ENCODE data around the gene DMD.

DMD gene

GRCh38 chrX:31266203-31267076 lies 1944.9 kb downstream of the DMD start:
- no peak for DNase-seq (ENCODE audit: extremely low read depth in 1 of 2, low read depth in 1 of 2)

- no peak for DNase-seq (ENCODE audit: extremely low read depth in 1 of 2, low read depth in 1 of 2)
These were observed 1946.0 kb downstream of the DMD start for GRCh38 chrX:31265383-31265782.

GRCh38 chrX:31260351-31260750 lies 1951.0 kb downstream of the DMD start:
- DNase-seq (ENCODE audit: extremely low read depth in 1 of 2, low read depth in 1 of 2) = no peak

- DNase-seq (ENCODE audit: extremely low read depth in 1 of 2, low read depth in 1 of 2) = no peak
These were observed 1953.2 kb downstream of the DMD start for GRCh38 chrX:31258166-31258565.

GRCh38 chrX:31255310-31256033 lies 1955.9 kb downstream of the DMD start:
- DNase-seq (ENCODE audit: extremely low read depth in 1 of 2, low read depth in 1 of 2) = no peak

GRCh38 chrX:31252133-31252532 lies 1959.2 kb downstream of the DMD start:
- no peak for DNase-seq (ENCODE audit: extremely low read depth in 1 of 2, low read depth in 1 of 2)

- no peak for DNase-seq (ENCODE audit: extremely low read depth in 1 of 2, low read depth in 1 of 2)
These were observed 1960.0 kb downstream of the DMD start for GRCh38 chrX:31251336-31251735.

GRCh38 chrX:31245714-31246113 lies 1965.6 kb downstream of the DMD start:
- no peak for DNase-seq (ENCODE audit: extremely low read depth in 1 of 2, low read depth in 1 of 2)

GRCh38 chrX:31243804-31244203 lies 1967.5 kb downstream of the DMD start:
- no peak for DNase-seq (ENCODE audit: extremely low read depth in 1 of 2, low read depth in 1 of 2)

GRCh38 chrX:31240982-31241381 lies 1970.4 kb downstream of the DMD start:
- DNase-seq (ENCODE audit: extremely low read depth in 1 of 2, low read depth in 1 of 2) = no peak

GRCh38 chrX:31237189-31237588 lies 1974.2 kb downstream of the DMD start:
- no peak for DNase-seq (ENCODE audit: extremely low read depth in 1 of 2, low read depth in 1 of 2)

GRCh38 chrX:31236231-31236630 lies 1975.1 kb downstream of the DMD start:
- DNase-seq (ENCODE audit: extremely low read depth in 1 of 2, low read depth in 1 of 2) = no peak

- no peak for DNase-seq (ENCODE audit: extremely low read depth in 1 of 2, low read depth in 1 of 2)
These were observed 1977.3 kb downstream of the DMD start for GRCh38 chrX:31233941-31234496.

- no peak for DNase-seq (ENCODE audit: extremely low read depth in 1 of 2, low read depth in 1 of 2)
These were observed 1978.8 kb downstream of the DMD start for GRCh38 chrX:31232506-31232905.

- DNase-seq (ENCODE audit: extremely low read depth in 1 of 2, low read depth in 1 of 2) = no peak
These were observed 1982.4 kb downstream of the DMD start for GRCh38 chrX:31228909-31229308.

- no peak for DNase-seq (ENCODE audit: extremely low read depth in 1 of 2, low read depth in 1 of 2)
These were observed 1982.9 kb downstream of the DMD start for GRCh38 chrX:31228415-31228832.

- DNase-seq (ENCODE audit: extremely low read depth in 1 of 2, low read depth in 1 of 2) = no peak
These were observed 1984.1 kb downstream of the DMD start for GRCh38 chrX:31227250-31227649.

GRCh38 chrX:31225819-31226218 lies 1985.5 kb downstream of the DMD start:
- no peak for DNase-seq (ENCODE audit: extremely low read depth in 1 of 2, low read depth in 1 of 2)

- no peak for DNase-seq (ENCODE audit: extremely low read depth in 1 of 2, low read depth in 1 of 2)
These were observed 1986.9 kb downstream of the DMD start for GRCh38 chrX:31224381-31225012.

GRCh38 chrX:31223817-31224216 lies 1987.5 kb downstream of the DMD start:
- DNase-seq (ENCODE audit: extremely low read depth in 1 of 2, low read depth in 1 of 2) = no peak

- DNase-seq (ENCODE audit: extremely low read depth in 1 of 2, low read depth in 1 of 2) = no peak
These were observed 1988.4 kb downstream of the DMD start for GRCh38 chrX:31222946-31223345.
